ENCODE data around the gene VPS33B.
"Not testable (repeated sequence)": the region's sequence is repeated elsewhere in the genome, so short reads cannot be mapped to it uniquely, and the experiment has no call there.

The VPS33B gene

GRCh38 chr15:91022075-91022831 is at the start of gene VPS33B:
VPS33B (minus strand) TSS chr15:91022594; CDS start chr15:91022249, 345 bp downstream.
- peak; percentile 58 for DNase-seq (ENCODE audit: low spot score)

- no peak for DNase-seq (ENCODE audit: low spot score)
Observed at GRCh38 chr15:91072161-91072560, 49.8 kb upstream of the VPS33B start.

- no peak for DNase-seq (ENCODE audit: low spot score)
Observed at GRCh38 chr15:91070872-91071271, 48.5 kb upstream of the VPS33B start.

- no peak for DNase-seq (ENCODE audit: low spot score)
Observed at GRCh38 chr15:91068966-91069365, 46.6 kb upstream of the VPS33B start.

GRCh38 chr15:91068436-91068835 is 46.0 kb upstream of the VPS33B start:
- no peak for DNase-seq (ENCODE audit: low spot score)

GRCh38 chr15:91067036-91067435 is 44.6 kb upstream of the VPS33B start:
- no peak for DNase-seq (ENCODE audit: low spot score)

GRCh38 chr15:91065505-91065904 is 43.1 kb upstream of the VPS33B start:
- no peak for DNase-seq (ENCODE audit: low spot score)

GRCh38 chr15:91061997-91062396 is 39.6 kb upstream of the VPS33B start:
- DNase-seq (ENCODE audit: low spot score): no peak

GRCh38 chr15:91061230-91061629 is 38.8 kb upstream of the VPS33B start:
- DNase-seq (ENCODE audit: low spot score): no peak

- peak; percentile 35 for DNase-seq (ENCODE audit: low spot score)
Observed at GRCh38 chr15:91055548-91056331, 33.3 kb upstream of the VPS33B start.

- no peak for DNase-seq (ENCODE audit: low spot score)
Observed at GRCh38 chr15:91054816-91055215, 32.4 kb upstream of the VPS33B start.

- DNase-seq (ENCODE audit: low spot score): no peak
Observed at GRCh38 chr15:91051248-91051647, 28.9 kb upstream of the VPS33B start.

- no peak for DNase-seq (ENCODE audit: low spot score)
Observed at GRCh38 chr15:91050128-91050455, 27.7 kb upstream of the VPS33B start.

- DNase-seq (ENCODE audit: low spot score): peak; percentile 64
Observed at GRCh38 chr15:91049378-91050127, 27.2 kb upstream of the VPS33B start.

- DNase-seq (ENCODE audit: low spot score): no peak
Observed at GRCh38 chr15:91047545-91048199, 25.3 kb upstream of the VPS33B start.

- not testable (repeated sequence) for DNase-seq (ENCODE audit: low spot score)
Observed at GRCh38 chr15:91046056-91046455, 23.7 kb upstream of the VPS33B start.

GRCh38 chr15:91045065-91045464 is 22.7 kb upstream of the VPS33B start:
- DNase-seq (ENCODE audit: low spot score): no peak

- no peak for DNase-seq (ENCODE audit: low spot score)
Observed at GRCh38 chr15:91043202-91043874, 20.9 kb upstream of the VPS33B start.

- DNase-seq (ENCODE audit: low spot score): no peak
Observed at GRCh38 chr15:91040856-91041255, 18.5 kb upstream of the VPS33B start.

- DNase-seq (ENCODE audit: low spot score): no peak
Observed at GRCh38 chr15:91039996-91040395, 17.6 kb upstream of the VPS33B start.

- peak; percentile 81 for DNase-seq (ENCODE audit: low spot score)
Observed at GRCh38 chr15:91032919-91033803, 10.8 kb upstream of the VPS33B start.

Measured in hematopoietic multipotent progenitor cell treated with erythropoietin and hydrocortisone succinate and interleukin-3 and kit ligand, for 17 days (in vitro differentiated cells).